ENCODE results near the gene QSOX2. TPM values are rescaled to one million over a fixed set of nuclear protein-coding genes. Genes with fewer than 3 reads are reported as not detected.

The QSOX2 gene
- total RNA-seq, 1 donor from 2014 or later = 10.3 TPM

Other genes starting within 250 kb of the QSOX2 start
- 41.4 TPM for gene NACC2, start 150.5 kb downstream of the QSOX2 start, total RNA-seq
- 30.2 TPM for gene TMEM250, start 126.9 kb downstream of the QSOX2 start, total RNA-seq
- gene LHX3, start 40.7 kb downstream of the QSOX2 start, total RNA-seq = not detected
- gene CCDC187, start 58.3 kb upstream of the QSOX2 start, total RNA-seq = not detected
- 11.0 TPM for gene GPSM1, start 81.7 kb upstream of the QSOX2 start, total RNA-seq
- 22.6 TPM for gene DNLZ, start 117.9 kb upstream of the QSOX2 start, total RNA-seq
- 4.3 TPM for gene CARD9, start 127.9 kb upstream of the QSOX2 start, total RNA-seq
- 6.3 TPM for gene SNAPC4, start 154.4 kb upstream of the QSOX2 start, total RNA-seq
- gene ENTR1, start 164.8 kb upstream of the QSOX2 start, total RNA-seq = 43.6 TPM
- 47.3 TPM for gene PMPCA, start 164.8 kb upstream of the QSOX2 start, total RNA-seq
- 11.4 TPM for gene INPP5E, start 194.0 kb upstream of the QSOX2 start, total RNA-seq
- gene SEC16A, start 237.2 kb upstream of the QSOX2 start, total RNA-seq = 71.8 TPM

All from mesenteric fat pad (tissue), 1 donor.